GM12878 (cell line): ENCODE results near the gene LDHAL6A. TPM values are rescaled to one million over a fixed set of nuclear protein-coding genes. Genes with fewer than 3 reads are reported as not detected.

ENCODE experiments used
- ATAC-seq: fragments of 200-7000 bp; cut with Tn5 transposase; 3 replicates; pipeline ENCODE4 v1.9.1; 2020; ENCODE audit warnings: mild to moderate bottlenecking, moderate library complexity
- BruUV-seq: library from RNA; stranded (reverse); fragments of 400-500 nt; replicated peaks from 2 replicates; lab custom pipeline; 2021; lab: Mats Ljungman, UMichigan
- CTCF ChIA-PET: fragments of 300-600 bp; sonication (Branson Sonifier 250); formaldehyde crosslinking; extraction: SDS; loops from one replicate; lab custom pipeline; 2021; ENCODE audit warnings: inconsistent platforms; lab: Yijun Ruan, JAX
- POLR2A ChIA-PET: fragments of 350-600 bp; formaldehyde crosslinking; extraction: SDS; loops from one replicate; lab custom pipeline; 2021; ENCODE audit warnings: inconsistent platforms; lab: Charles Lee
- RAD21 ChIA-PET: fragments of 300-600 bp; sonication (Branson Sonifier 250); formaldehyde crosslinking; loops from one replicate; lab custom pipeline; 2023; ENCODE audit warnings: antibody characterized with exemption; ENCODE audit not compliant: unreplicated experiment; lab: Charles Lee
- SMC1A ChIA-PET: fragments of 300-600 bp; sonication (Branson Sonifier 250); formaldehyde crosslinking; loops from one replicate; lab custom pipeline; 2023; ENCODE audit not compliant: unreplicated experiment, uncharacterized antibody; lab: Charles Lee
- DNase-seq: peaks from one replicate; pipeline ENCODE4 v3.0.0-alpha.2; 2011; ENCODE audit warnings: low read depth, low spot score
- FAIRE-seq: peaks from 3 replicates; lab custom pipeline; 2011; peaks lifted over from hg19 to GRCh38; lab: Jason Lieb, UNC
- H2AFZ ChIP-seq: 2 replicates; pipeline ENCODE4 v1.6.0; 2011; ENCODE audit warnings: low read depth, low read length, control low read depth; ENCODE audit not compliant: control insufficient read depth
- H3K27ac ChIP-seq: 2 replicates; pipeline ENCODE4 v1.5.1; 2011; ENCODE audit warnings: control low read depth; ENCODE audit not compliant: control insufficient read depth, insufficient read depth
- H3K27me3 ChIP-seq, 2 experiments: replicated peaks in 1 of 2; 2 replicates each; pipeline versions ENCODE4 v1.6.0 to v1.6.1; 2011; ENCODE audit warnings: low read length in 1 of 2; ENCODE audit not compliant: control insufficient read depth in 2 of 2, insufficient read depth in 2 of 2
- H3K36me3 ChIP-seq, 2 experiments: 2 replicates each; pipeline ENCODE4 v1.5.1; 2011; ENCODE audit warnings: low read length in 1 of 2; ENCODE audit not compliant: control insufficient read depth in 2 of 2, insufficient read depth in 2 of 2
- H3K4me1 ChIP-seq: 2 replicates; pipeline ENCODE4 v1.6.1; 2011; ENCODE audit warnings: mild to moderate bottlenecking, low read length, moderate library complexity, mixed read lengths; ENCODE audit not compliant: control insufficient read depth, insufficient read depth
- H3K4me2 ChIP-seq: 2 replicates; pipeline ENCODE4 v1.6.0; 2011; ENCODE audit warnings: control low read depth; ENCODE audit not compliant: control insufficient read depth, insufficient read depth
- H3K4me3 ChIP-seq: fragments of 200-600 bp; sonication (generic); 2 replicates; pipeline ENCODE4 v1.5.1; 2016
- H3K79me2 ChIP-seq: 2 replicates; pipeline ENCODE4 v1.6.0; 2011; ENCODE audit warnings: low read length; ENCODE audit not compliant: control insufficient read depth, insufficient read depth
- H3K9ac ChIP-seq: 2 replicates; pipeline ENCODE4 v1.8.0; 2011; ENCODE audit warnings: low read length, control low read depth, mixed read lengths; ENCODE audit not compliant: control insufficient read depth, insufficient read depth
- H3K9me3 ChIP-seq: replicated peaks from 3 replicates; pipeline ENCODE4 v1.5.1; 2011; ENCODE audit warnings: mild to moderate bottlenecking, low read length; ENCODE audit not compliant: control insufficient read depth, insufficient read depth
- H4K20me1 ChIP-seq: 2 replicates; pipeline ENCODE4 v1.6.0; 2011; ENCODE audit not compliant: control insufficient read depth, insufficient read depth
- BCL3 ChIP-seq: IDR thresholded peaks from 2 replicates; pipeline ENCODE4 v1.6.1; 2011; ENCODE audit warnings: borderline replicate concordance, low read depth, mild to moderate bottlenecking, moderate library complexity, low read length; ENCODE audit not compliant: insufficient read depth, poor library complexity, severe bottlenecking
- IKZF2 ChIP-seq, 2 experiments: fragments of 450-650 bp; IDR thresholded peaks; 2 replicates each; pipeline ENCODE4 v1.6.1; 2017; ENCODE audit warnings: mild to moderate bottlenecking in 2 of 2, moderate library complexity in 2 of 2
- MTA3 ChIP-seq: IDR thresholded peaks from 2 replicates; pipeline ENCODE4 v1.6.1; 2012; ENCODE audit warnings: low read length, inconsistent platforms, borderline replicate concordance
- MXI1 ChIP-seq: fragments of 150-350 bp; IDR thresholded peaks from 2 replicates; pipeline ENCODE4 v1.6.1; 2011; ENCODE audit warnings: low read depth, mild to moderate bottlenecking, inconsistent platforms, low read length, improper control_type of control experiment
- NFIC ChIP-seq: IDR thresholded peaks from 2 replicates; pipeline ENCODE4 v1.6.1; 2012; ENCODE audit warnings: low read depth, mild to moderate bottlenecking, inconsistent platforms, low read length, moderate library complexity
- NFYB ChIP-seq: IDR thresholded peaks from 2 replicates; pipeline ENCODE4 v1.6.1; 2011; ENCODE audit warnings: low read depth, mild to moderate bottlenecking, low read length, improper control_type of control experiment, moderate library complexity; ENCODE audit not compliant: insufficient read depth
- NR2C2 ChIP-seq: IDR thresholded peaks from 2 replicates; pipeline ENCODE4 v1.6.1; 2011; ENCODE audit warnings: borderline replicate concordance, low read depth; ENCODE audit not compliant: control insufficient read depth, insufficient read length
- PML ChIP-seq: IDR thresholded peaks from 2 replicates; pipeline ENCODE4 v1.6.1; 2012; ENCODE audit warnings: low read length, inconsistent platforms
- POLR2A ChIP-seq: IDR thresholded peaks from 2 replicates; pipeline ENCODE4 v1.6.1; 2011; ENCODE audit warnings: low read depth, mild to moderate bottlenecking, low read length
- SMAD1 ChIP-seq: fragments of 450-650 bp; IDR thresholded peaks from 2 replicates; pipeline ENCODE4 v1.6.1; 2018; ENCODE audit warnings: mild to moderate bottlenecking, low read depth; ENCODE audit not compliant: partially characterized antibody
- SMAD5 ChIP-seq: IDR thresholded peaks from 2 replicates; pipeline ENCODE4 v1.6.1; 2016; ENCODE audit warnings: antibody characterized with exemption, low read depth
- SRF ChIP-seq, 2 experiments: IDR thresholded peaks; 2 replicates each; pipeline ENCODE4 v1.6.1; 2011; ENCODE audit warnings: low read depth in 2 of 2, low read length in 2 of 2, mild to moderate bottlenecking in 1 of 2, moderate library complexity in 1 of 2
- STAT3 ChIP-seq: IDR thresholded peaks from 2 replicates; pipeline ENCODE4 v1.6.1; 2011; ENCODE audit warnings: low read depth, low read length, improper control_type of control experiment
- YY1 ChIP-seq: IDR thresholded peaks from 2 replicates; pipeline ENCODE4 v1.6.1; 2011; ENCODE audit warnings: low read depth, mild to moderate bottlenecking, low read length
- ZBTB33 ChIP-seq: fragments of 450-650 bp; IDR thresholded peaks from 2 replicates; pipeline ENCODE4 v1.6.1; 2017; ENCODE audit warnings: mild to moderate bottlenecking
- ZNF384 ChIP-seq: IDR thresholded peaks from 2 replicates; pipeline ENCODE4 v1.6.1; 2012; ENCODE audit warnings: low read depth, mild to moderate bottlenecking, low read length, improper control_type of control experiment, borderline replicate concordance
- WGBS: methylation state at CpG from one replicate; pipeline ENCODE4 v1.1.6; 2016; ENCODE audit warnings: low lambda C conversion rate; ENCODE audit not compliant: insufficient replicate concordance, insufficient coverage; ENCODE audit errors: missing lambda C conversion rate; 5-methylcytosine and 5-hydroxymethylcytosine counted together
- in situ Hi-C: fragments of 300-500 bp; cut with MboI; formaldehyde crosslinking; loops from 9 replicates; pipeline ENCODE4 v1.14.3; 2018; ENCODE audit warnings: mixed read lengths
- intact Hi-C: fragments of 100-400 bp; cut with micrococcal nuclease; formaldehyde crosslinking; loops from one replicate; pipeline ENCODE4 v1.14.2; 2022; ENCODE audit not compliant: unreplicated experiment
- polyA plus RNA-seq, 11 experiments: library from polyadenylated mRNA; depleted of rRNA in 4 of 11; unstranded in 6 of 11; stranded (reverse) in 5 of 11; fragments of >200 nt; fragmentation: Nextera tagmentation in 4 of 11; fragmentation: Illumina TruSeq in 1 of 11; extraction: Ambion mirVana in 4 of 11; extraction: Trizol in 1 of 11; gene quantifications; 1 replicate in 1 of 11; 2 replicates in 10 of 11; pipeline versions ENCODE4 v1.2.1 to v1.2.3, GENCODE V29; 2011 to 2016; ENCODE audit warnings: inconsistent platforms in 2 of 11, missing spikeins in 2 of 11, low read depth in 1 of 11
- total RNA-seq, 4 experiments: library from RNA; depleted of rRNA in 3 of 4; stranded (reverse); fragments of >200 nt in 3 of 4; fragmentation: Illumina TruSeq in 1 of 4; extraction: Trizol in 1 of 4; gene quantifications; 2 replicates each; pipeline versions ENCODE4 v1.2.1 to v1.2.3, GENCODE V29; 2013 to 2021

Gene LDHAL6A
- total and polyA plus RNA-seq, 10 of the 15 experiments (the other 5 are each of a cell fraction or from before 2014, with no cell fraction given): 0.03 to 0.11 (median 0.09) TPM; not detected in 7

GRCh38 chr11:18429332-18429731 lies 26.3 kb upstream of the LDHAL6A start:
- H3K36me3 ChIP-seq: no peaks in the 10 kb centered on the region
- SMC1A ChIA-PET: no interaction called here
- in situ Hi-C loops: no loop called here
- no peak overlapping the region for H3K4me3 ChIP-seq
- POLR2A ChIA-PET: no interaction called here
- no peaks in the 10 kb centered on the region for H3K4me1 ChIP-seq
- DNase-seq: no peak
- H3K79me2 ChIP-seq: no peaks in the 10 kb centered on the region
- no peaks in the 10 kb centered on the region for H3K9me3 ChIP-seq
- RAD21 ChIA-PET: no interaction called here
- H3K9ac ChIP-seq: no peak overlapping the region
- no peak overlapping the region for H3K27ac ChIP-seq
- intact Hi-C loops: no loop called here
- H2AFZ ChIP-seq: no peak overlapping the region
- BruUV-seq: no TSS peak
- H4K20me1 ChIP-seq: no peaks in the 10 kb centered on the region
- no peaks in the 10 kb centered on the region for H3K27me3 ChIP-seq
- WGBS: 77% methylated on average over 5 of the region's 5 CpGs
- CTCF ChIA-PET: no interaction called here
- TF ChIP-seq NFIC: no peak
- no peak for TF ChIP-seq PML
- ATAC-seq: no peak
- FAIRE-seq: no peak
- H3K4me2 ChIP-seq: no peak overlapping the region

GRCh38 chr11:18438691-18439090 lies 17.0 kb upstream of the LDHAL6A start:
- no peak for DNase-seq
- in situ Hi-C loops: no loop called here
- ChIA-PET RAD21 (no interaction called here), SMC1A (no interaction called here), POLR2A (no interaction called here), CTCF (interaction anchor here (0.7 to 0.9 kb wide), 2 partner anchors 189 to 344 kb away, joined by 3 read pairs; no protein-coding TSS in a partner anchor)
- no peak overlapping the region for H3K4me2 ChIP-seq
- H3K9ac ChIP-seq: no peak overlapping the region
- no peaks in the 10 kb centered on the region for H3K36me3 ChIP-seq
- H3K27ac ChIP-seq: no peak overlapping the region
- peaks cover 2% of the 10 kb centered on the region; the same call in 2 of the 3 replicates for H3K9me3 ChIP-seq
- WGBS: 37% methylated on average over 2 of the region's 2 CpGs
- no peaks in the 10 kb centered on the region for H3K79me2 ChIP-seq
- no peaks in the 10 kb centered on the region for H3K27me3 ChIP-seq
- intact Hi-C loops: no loop called here
- ATAC-seq: no peak
- H2AFZ ChIP-seq: no peak overlapping the region
- H4K20me1 ChIP-seq: no peaks in the 10 kb centered on the region
- no peaks in the 10 kb centered on the region for H3K4me1 ChIP-seq
- FAIRE-seq: no peak
- H3K4me3 ChIP-seq: no peak overlapping the region
- no TSS peak for BruUV-seq
- TF ChIP-seq ZNF384: no peak
- TF ChIP-seq MXI1: no peak
- no peak for TF ChIP-seq NR2C2
- TF ChIP-seq SMAD1: no peak
- TF ChIP-seq ZBTB33: no peak
- no peak for TF ChIP-seq POLR2A
- no peak for TF ChIP-seq SMAD5
- no peak for TF ChIP-seq MTA3
- TF ChIP-seq SRF (IDR thresholded peaks at IDR 0.05; ENCODE audit: low read depth in 2 of 2, low read length in 2 of 2): no peak
- TF ChIP-seq STAT3: no peak
- TF ChIP-seq NFYB: no peak
- TF ChIP-seq BCL3: no peak
- no peak for TF ChIP-seq YY1
- TF ChIP-seq IKZF2 (IDR thresholded peaks at IDR 0.05): no peak
